Measurements from ENCODE around the gene KCNG1. TPM values are rescaled to one million over a fixed set of nuclear protein-coding genes. Genes with fewer than 3 reads are reported as not detected.

Gene KCNG1
- total and polyA plus RNA-seq, 2 of the 13 experiments (the other 11 are each of a cell fraction or from before 2014, with no cell fraction given), result not detected

- TF ChIP-seq REST (IDR thresholded peaks at IDR 0.05; ENCODE audit: borderline replicate concordance in 1 of 2, low read depth in 1 of 2, low read length in 2 of 2), result no peak
- TF ChIP-seq NFIC (IDR thresholded peaks at IDR 0.05; ENCODE audit: low read length), result 0 out of 2 replicates have a peak, but pooled peaks have one; percentile 6
- TF ChIP-seq HOXD1 (CRISPR knock-in tag; IDR thresholded peaks at IDR 0.05), result 0 out of 2 replicates have a peak, but pooled peaks have one; percentile 29
- 0 out of 2 replicates have a peak, but pooled peaks have one; percentile 15 for TF ChIP-seq ZNF264 (CRISPR knock-in tag; IDR thresholded peaks at IDR 0.05)
- TF ChIP-seq AKAP8 (CRISPR knock-in tag; IDR thresholded peaks at IDR 0.05), result no peak
Observed at GRCh38 chr20:50957276-50957675, 65.6 kb downstream of the KCNG1 start (continued).

GRCh38 chr20:50953821-50954220, 69.1 kb downstream of the KCNG1 start:
- Histone ChIP-seq H3K79me2 (ENCODE audit: insufficient read depth, low read length) (peaks cover 83% of the 10 kb centered on the region), H3K27ac (ENCODE audit: extremely low read length, insufficient read depth, low read length) (no peak overlapping the region), H2AFZ (ENCODE audit: low read length) (no peak overlapping the region), H3K36me3 (replicated peaks in 1 of 2; ENCODE audit: control insufficient read depth in 1 of 2, insufficient read depth in 2 of 2, low read length in 2 of 2) (peaks cover 19 to 53% of the 10 kb centered on the region in 2 experiments), H3K9ac (ENCODE audit: insufficient read depth, low read depth, low read length) (no peak overlapping the region), H3K27me3 (ENCODE audit: control insufficient read depth in 1 of 2, insufficient read depth in 2 of 2, low read length in 2 of 2) (no peaks in the 10 kb centered on the region; a peak in 1 of 5 replicates), H3K4me2 (ENCODE audit: low read depth, low read length) (no peak overlapping the region), H3K4me3 (replicated peaks in 1 of 3; ENCODE audit: insufficient read depth in 1 of 3, low read depth in 2 of 3, low read length in 3 of 3) (no peak overlapping the region), H3K4me1 (ENCODE audit: insufficient read depth, low read length) (peaks cover 25% of the 10 kb centered on the region), H4K20me1 (ENCODE audit: insufficient read depth, low read length) (peaks cover 58% of the 10 kb centered on the region), H3K9me3 (ENCODE audit: low read length) (no peaks in the 10 kb centered on the region)
- no peak for DNase-seq (ENCODE audit: low spot score)
- CTCF ChIA-PET (ENCODE audit: low intra/inter-chr PET ratio, low total read pairs), result no interaction called here
- POLR2A ChIA-PET, result no interaction called here
- no TSS peak for BruUV-seq (replicated peaks)
- in situ Hi-C loops (cut with HindIII; ENCODE audit: extremely low pct_ligation_motif_present, low pct_unique_long_range_greater_than_20kb), result no loop called here
- no peak for ATAC-seq
- FAIRE-seq, result no peak
- TF ChIP-seq ZSCAN30 (CRISPR knock-in tag; IDR thresholded peaks at IDR 0.05), result no peak
- no peak for TF ChIP-seq CENPT (CRISPR knock-in tag; IDR thresholded peaks at IDR 0.05; ENCODE audit: low read depth)
- TF ChIP-seq ETV5 (CRISPR knock-in tag; IDR thresholded peaks at IDR 0.05; ENCODE audit: borderline replicate concordance), result no peak
- TF ChIP-seq, protein P1, sequence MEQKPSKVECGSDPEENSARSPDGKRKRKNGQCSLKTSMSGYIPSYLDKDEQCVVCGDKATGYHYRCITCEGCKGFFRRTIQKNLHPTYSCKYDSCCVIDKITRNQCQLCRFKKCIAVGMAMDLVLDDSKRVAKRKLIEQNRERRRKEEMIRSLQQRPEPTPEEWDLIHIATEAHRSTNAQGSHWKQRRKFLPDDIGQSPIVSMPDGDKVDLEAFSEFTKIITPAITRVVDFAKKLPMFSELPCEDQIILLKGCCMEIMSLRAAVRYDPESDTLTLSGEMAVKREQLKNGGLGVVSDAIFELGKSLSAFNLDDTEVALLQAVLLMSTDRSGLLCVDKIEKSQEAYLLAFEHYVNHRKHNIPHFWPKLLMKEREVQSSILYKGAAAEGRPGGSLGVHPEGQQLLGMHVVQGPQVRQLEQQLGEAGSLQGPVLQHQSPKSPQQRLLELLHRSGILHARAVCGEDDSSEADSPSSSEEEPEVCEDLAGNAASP (CRISPR knock-in tag; IDR thresholded peaks at IDR 0.05; ENCODE audit: borderline replicate concordance), result no peak
- TF ChIP-seq ZMAT5 (CRISPR knock-in tag; IDR thresholded peaks at IDR 0.05; ENCODE audit: borderline replicate concordance, low read depth), result no peak
- TF ChIP-seq ATF2 (CRISPR knock-in tag; IDR thresholded peaks at IDR 0.05), result no peak
- no peak for TF ChIP-seq ERF (CRISPR knock-in tag; IDR thresholded peaks at IDR 0.05)
- no peak for TF ChIP-seq MTA1 (CRISPR knock-in tag; IDR thresholded peaks at IDR 0.05; ENCODE audit: borderline replicate concordance)
- intact Hi-C loops (cut with micrococcal nuclease; ENCODE audit: unreplicated experiment), result no loop called here
